ENCODE data around the gene FAF2. TPM values are rescaled to one million over a fixed set of nuclear protein-coding genes. Genes with fewer than 3 reads are reported as not detected.
A peak's percentile ranks its signal among the peaks of the same experiment; 100 is the strongest.

Gene FAF2
- total RNA-seq, 1 donor = 30.1 TPM

GRCh38 chr5:176524138-176524537 is 76.0 kb downstream of the FAF2 start:
- H3K4me3 ChIP-seq (ENCODE audit: low read length) = no peak overlapping the region
- no peaks in the 10 kb centered on the region for H3K27me3 ChIP-seq (ENCODE audit: insufficient read depth, low read length)
- H3K9me3 ChIP-seq (ENCODE audit: low read depth, low read length) = no peaks in the 10 kb centered on the region

GRCh38 chr5:176524987-176525386 is 76.8 kb downstream of the FAF2 start:
- H3K9me3 ChIP-seq (ENCODE audit: low read depth, low read length) = no peaks in the 10 kb centered on the region
- H3K4me3 ChIP-seq (ENCODE audit: low read length) = no peak overlapping the region
- peaks cover 10% of the 10 kb centered on the region for H3K4me1 ChIP-seq (ENCODE audit: insufficient read depth, low read length)
- H3K27me3 ChIP-seq (ENCODE audit: insufficient read depth, low read length) = no peaks in the 10 kb centered on the region

More at GRCh38 chr5:176524138-176524537, 76.0 kb downstream of the FAF2 start:
- peaks cover 3% of the 10 kb centered on the region for H3K4me1 ChIP-seq (ENCODE audit: insufficient read depth, low read length)

GRCh38 chr5:176525677-176526076 is 77.5 kb downstream of the FAF2 start:
- Histone ChIP-seq H3K27me3 (ENCODE audit: insufficient read depth, low read length) (no peaks in the 10 kb centered on the region), H3K4me3 (ENCODE audit: low read length) (no peak overlapping the region), H3K9me3 (ENCODE audit: low read depth, low read length) (no peaks in the 10 kb centered on the region), H3K4me1 (ENCODE audit: insufficient read depth, low read length) (peaks cover 17% of the 10 kb centered on the region)

- no peaks in the 10 kb centered on the region for H3K9me3 ChIP-seq (ENCODE audit: low read depth, low read length)
- H3K4me1 ChIP-seq (ENCODE audit: insufficient read depth, low read length) = peaks cover 25% of the 10 kb centered on the region
- H3K27me3 ChIP-seq (ENCODE audit: insufficient read depth, low read length) = no peaks in the 10 kb centered on the region
Measured at GRCh38 chr5:176526462-176526861, 78.3 kb downstream of the FAF2 start.

GRCh38 chr5:176527246-176528222 is 79.3 kb downstream of the FAF2 start:
- H3K9me3 ChIP-seq (ENCODE audit: low read depth, low read length) = no peaks in the 10 kb centered on the region
- H3K4me1 ChIP-seq (ENCODE audit: insufficient read depth, low read length) = peaks cover 35% of the 10 kb centered on the region
- H3K4me3 ChIP-seq (ENCODE audit: low read length) = no peak overlapping the region
- H3K27me3 ChIP-seq (ENCODE audit: insufficient read depth, low read length) = no peaks in the 10 kb centered on the region

More at GRCh38 chr5:176526462-176526861, 78.3 kb downstream of the FAF2 start:
- no peak overlapping the region for H3K4me3 ChIP-seq (ENCODE audit: low read length)

- H3K4me1 ChIP-seq (ENCODE audit: insufficient read depth, low read length) = peaks cover 43% of the 10 kb centered on the region
- no peak overlapping the region for H3K4me3 ChIP-seq (ENCODE audit: low read length)
- no peaks in the 10 kb centered on the region for H3K27me3 ChIP-seq (ENCODE audit: insufficient read depth, low read length)
- H3K9me3 ChIP-seq (ENCODE audit: low read depth, low read length) = no peaks in the 10 kb centered on the region
Measured at GRCh38 chr5:176528301-176528700, 80.1 kb downstream of the FAF2 start.

- no peaks in the 10 kb centered on the region for H3K9me3 ChIP-seq (ENCODE audit: low read depth, low read length)
- H3K4me3 ChIP-seq (ENCODE audit: low read length) = no peak overlapping the region
- no peaks in the 10 kb centered on the region for H3K27me3 ChIP-seq (ENCODE audit: insufficient read depth, low read length)
- H3K4me1 ChIP-seq (ENCODE audit: insufficient read depth, low read length) = peaks cover 47% of the 10 kb centered on the region
Measured at GRCh38 chr5:176528761-176529115, 80.6 kb downstream of the FAF2 start.

- H3K4me3 ChIP-seq (ENCODE audit: low read length) = no peak overlapping the region
- peaks cover 52% of the 10 kb centered on the region for H3K4me1 ChIP-seq (ENCODE audit: insufficient read depth, low read length)
Measured at GRCh38 chr5:176529116-176529740, 81.0 kb downstream of the FAF2 start.

GRCh38 chr5:176529741-176530141 is 81.6 kb downstream of the FAF2 start:
- H3K27me3 ChIP-seq (ENCODE audit: insufficient read depth, low read length) = no peaks in the 10 kb centered on the region
- H3K4me1 ChIP-seq (ENCODE audit: insufficient read depth, low read length) = peaks cover 57% of the 10 kb centered on the region
- H3K4me3 ChIP-seq (ENCODE audit: low read length) = no peak overlapping the region
- H3K9me3 ChIP-seq (ENCODE audit: low read depth, low read length) = no peaks in the 10 kb centered on the region

More at GRCh38 chr5:176529116-176529740, 81.0 kb downstream of the FAF2 start:
- Histone ChIP-seq H3K9me3 (ENCODE audit: low read depth, low read length) (no peaks in the 10 kb centered on the region), H3K27me3 (ENCODE audit: insufficient read depth, low read length) (no peaks in the 10 kb centered on the region)

- no peak overlapping the region for H3K4me3 ChIP-seq (ENCODE audit: low read length)
Measured at GRCh38 chr5:176530393-176530982, 82.3 kb downstream of the FAF2 start.

GRCh38 chr5:176530983-176531901 is 83.1 kb downstream of the FAF2 start:
- H3K4me1 ChIP-seq (ENCODE audit: insufficient read depth, low read length) = peaks cover 67% of the 10 kb centered on the region
- H3K27me3 ChIP-seq (ENCODE audit: insufficient read depth, low read length) = no peaks in the 10 kb centered on the region
- H3K4me3 ChIP-seq (ENCODE audit: low read length) = no peak overlapping the region
- H3K9me3 ChIP-seq (ENCODE audit: low read depth, low read length) = no peaks in the 10 kb centered on the region

More at GRCh38 chr5:176530393-176530982, 82.3 kb downstream of the FAF2 start:
- peaks cover 65% of the 10 kb centered on the region for H3K4me1 ChIP-seq (ENCODE audit: insufficient read depth, low read length)
- no peaks in the 10 kb centered on the region for H3K9me3 ChIP-seq (ENCODE audit: low read depth, low read length)
- H3K27me3 ChIP-seq (ENCODE audit: insufficient read depth, low read length) = no peaks in the 10 kb centered on the region

GRCh38 chr5:176531902-176532493 is 83.8 kb downstream of the FAF2 start:
- no peaks in the 10 kb centered on the region for H3K27me3 ChIP-seq (ENCODE audit: insufficient read depth, low read length)
- H3K9me3 ChIP-seq (ENCODE audit: low read depth, low read length) = no peaks in the 10 kb centered on the region
- no peak overlapping the region for H3K4me3 ChIP-seq (ENCODE audit: low read length)
- peaks cover 67% of the 10 kb centered on the region for H3K4me1 ChIP-seq (ENCODE audit: insufficient read depth, low read length)

- H3K4me1 ChIP-seq (ENCODE audit: insufficient read depth, low read length) = peaks cover 67% of the 10 kb centered on the region
- H3K9me3 ChIP-seq (ENCODE audit: low read depth, low read length) = no peaks in the 10 kb centered on the region
- H3K4me3 ChIP-seq (ENCODE audit: low read length) = no peak overlapping the region
- no peaks in the 10 kb centered on the region for H3K27me3 ChIP-seq (ENCODE audit: insufficient read depth, low read length)
Measured at GRCh38 chr5:176532795-176533194, 84.6 kb downstream of the FAF2 start.

- Histone ChIP-seq H3K4me3 (ENCODE audit: low read length) (peak overlapping the region; percentile 98), H3K4me1 (ENCODE audit: insufficient read depth, low read length) (peaks cover 72% of the 10 kb centered on the region), H3K9me3 (ENCODE audit: low read depth, low read length) (no peaks in the 10 kb centered on the region), H3K27me3 (ENCODE audit: insufficient read depth, low read length) (no peaks in the 10 kb centered on the region)
Measured at GRCh38 chr5:176533390-176533789, 85.2 kb downstream of the FAF2 start.
